Thoracic aorta (tissue), 2 donors: ENCODE measurements around the gene C12orf56. TPM values are rescaled to one million over a fixed set of nuclear protein-coding genes. Genes with fewer than 3 reads are reported as not detected.
"Not testable (repeated sequence)": the region's sequence is repeated elsewhere in the genome, so short reads cannot be mapped to it uniquely, and the experiment has no call there.

ENCODE experiments used
- ATAC-seq: fragments of 150-250 bp; one replicate; pipeline ENCODE4 v1.8.0; 2017; ENCODE audit warnings: low read depth; ENCODE audit not compliant: insufficient number of reproducible peaks, low FRiP score
- DNase-seq: peaks from one replicate; pipeline ENCODE4 v3.0.0-alpha.2; 2020; ENCODE audit warnings: low spot score
- H3K27ac ChIP-seq, 2 donors: fragments of 200-600 bp; sonication (generic); 1 replicate in 1 of 2; 2 replicates in 1 of 2; pipeline ENCODE4 v1.5.1; 2016; ENCODE audit warnings: mild to moderate bottlenecking in 2 of 2, moderate library complexity in 2 of 2
- H3K27me3 ChIP-seq: fragments of 200-600 bp; sonication (generic); replicated peaks from 2 replicates; pipeline ENCODE4 v1.6.0; 2016; ENCODE audit warnings: mild to moderate bottlenecking; ENCODE audit not compliant: insufficient read depth
- H3K36me3 ChIP-seq: fragments of 200-600 bp; sonication (generic); one replicate; pipeline ENCODE4 v1.5.1; 2016
- H3K4me1 ChIP-seq, 2 donors: fragments of 200-600 bp; sonication (generic); 1 replicate in 1 of 2; 2 replicates in 1 of 2; pipeline versions ENCODE4 v1.5.1 to v1.6.0; 2016; ENCODE audit warnings: low read depth in 2 of 2, mild to moderate bottlenecking in 1 of 2; ENCODE audit not compliant: control insufficient read depth in 1 of 2
- H3K4me3 ChIP-seq: fragments of 200-600 bp; sonication (generic); 2 replicates; pipeline ENCODE4 v1.5.1; 2016; ENCODE audit warnings: mild to moderate bottlenecking
- H3K9me3 ChIP-seq: fragments of 200-600 bp; sonication (generic); 2 replicates; pipeline ENCODE4 v1.5.1; 2016
- CTCF ChIP-seq: fragments of 200-600 bp; sonication (generic); IDR thresholded peaks from one replicate; pipeline ENCODE4 v1.5.1; 2019; ENCODE audit warnings: antibody characterized with exemption
- total RNA-seq, 2 donors: library from RNA; depleted of rRNA; stranded (reverse); fragments of >200 nt; gene quantifications; one replicate each; pipeline versions ENCODE4 v1.1.0 to v1.2.3, GENCODE V29; 2016

C12orf56 gene
- total RNA-seq, 2 donors from 2014 or later: not detected

DNA sequence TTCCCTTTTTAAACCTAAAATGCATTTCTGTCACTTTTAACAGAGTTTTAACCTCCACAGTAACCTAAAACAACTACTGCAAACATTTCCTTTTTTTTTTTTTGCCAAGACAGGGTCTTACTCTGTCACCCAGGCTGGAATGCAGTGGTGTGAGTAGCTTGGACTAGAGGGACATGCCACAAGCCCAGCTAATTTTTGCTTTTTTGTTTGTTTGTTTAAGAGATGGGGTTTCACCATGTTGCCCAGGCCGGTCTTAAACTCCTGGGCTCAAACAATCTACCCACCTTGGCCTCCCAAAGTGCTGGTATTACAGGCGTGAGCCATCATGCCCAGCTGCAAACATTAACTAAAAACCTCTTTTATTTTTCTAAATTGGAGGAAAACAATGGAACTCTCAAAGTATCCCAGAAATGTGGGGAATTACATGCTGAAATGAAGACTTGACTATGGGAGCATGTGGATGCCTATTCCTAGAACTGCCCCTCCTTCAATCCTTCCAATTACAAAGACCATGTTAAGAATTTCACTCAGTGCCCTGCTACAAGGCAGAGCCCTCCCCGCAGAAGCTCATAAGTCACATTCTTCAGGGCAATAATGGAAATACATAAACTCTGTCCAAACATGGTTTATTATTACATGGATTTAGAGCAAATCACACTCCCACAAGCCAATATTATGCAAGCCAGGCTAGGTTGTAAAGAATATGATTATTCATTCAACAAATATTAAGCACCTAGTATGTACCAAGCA lies 66.9 kb downstream of the C12orf56 start:
- DNase-seq: no peak
- H3K36me3 ChIP-seq: no peaks in the 10 kb centered on the region
- no peak for ATAC-seq
- no peak overlapping the region for H3K27ac ChIP-seq
- H3K27me3 ChIP-seq: no peaks in the 10 kb centered on the region
- H3K4me1 ChIP-seq: no peaks in the 10 kb centered on the region
- no peaks in the 10 kb centered on the region for H3K9me3 ChIP-seq
- no peak for TF ChIP-seq CTCF
- no peak overlapping the region for H3K4me3 ChIP-seq

DNA sequence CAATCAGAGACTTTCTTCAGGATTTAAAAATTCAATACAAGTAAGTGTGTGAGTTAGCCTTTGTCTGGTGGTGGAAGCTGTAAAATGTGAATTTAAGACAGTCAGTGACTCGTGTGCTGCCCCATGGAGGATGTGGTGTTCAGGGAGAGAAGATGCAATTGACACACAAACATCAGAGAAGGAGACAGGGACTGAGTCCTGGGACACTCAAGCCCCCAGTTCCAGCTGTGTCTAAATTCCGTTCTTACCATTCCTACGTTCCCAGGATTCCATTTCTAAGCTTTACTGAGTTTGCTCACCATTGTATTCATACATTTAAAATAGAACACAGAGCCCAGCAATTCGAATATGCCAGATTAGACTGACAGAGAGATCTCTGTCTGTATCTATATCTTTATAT lies 67.6 kb downstream of the C12orf56 start:
- ATAC-seq (no peak), DNase-seq (no peak)
- no peaks in the 10 kb centered on the region for H3K27me3 ChIP-seq
- no peaks in the 10 kb centered on the region for H3K9me3 ChIP-seq
- no peak overlapping the region for H3K4me3 ChIP-seq
- no peaks in the 10 kb centered on the region for H3K36me3 ChIP-seq
- no peak overlapping the region for H3K27ac ChIP-seq
- no peaks in the 10 kb centered on the region for H3K4me1 ChIP-seq
- TF ChIP-seq CTCF: no peak

DNA sequence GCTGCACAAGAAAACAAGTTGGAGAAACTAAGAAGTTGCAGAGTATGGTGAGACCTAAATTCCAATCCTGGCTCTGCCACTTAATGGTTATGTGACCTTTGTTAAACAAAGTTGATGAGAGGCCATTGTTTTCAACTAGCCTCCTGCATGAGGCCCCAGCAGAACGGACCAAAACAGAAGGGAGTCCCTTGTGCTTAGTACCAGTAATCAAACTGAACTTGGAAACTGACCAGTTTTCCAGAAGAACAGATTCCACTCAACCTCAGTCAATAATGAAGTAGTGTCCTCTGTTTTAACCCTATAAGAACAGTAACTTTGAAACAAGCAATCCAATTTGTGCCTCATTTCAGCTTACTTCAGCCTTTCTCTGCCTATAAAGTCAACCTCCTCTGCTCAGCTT lies 69.9 kb downstream of the C12orf56 start:
- Histone ChIP-seq H3K27me3 (no peaks in the 10 kb centered on the region), H3K4me1 (no peaks in the 10 kb centered on the region), H3K27ac (no peak overlapping the region), H3K36me3 (no peaks in the 10 kb centered on the region), H3K9me3 (no peaks in the 10 kb centered on the region), H3K4me3 (no peak overlapping the region)
- no peak for DNase-seq
- ATAC-seq: no peak
- TF ChIP-seq CTCF: no peak

DNA sequence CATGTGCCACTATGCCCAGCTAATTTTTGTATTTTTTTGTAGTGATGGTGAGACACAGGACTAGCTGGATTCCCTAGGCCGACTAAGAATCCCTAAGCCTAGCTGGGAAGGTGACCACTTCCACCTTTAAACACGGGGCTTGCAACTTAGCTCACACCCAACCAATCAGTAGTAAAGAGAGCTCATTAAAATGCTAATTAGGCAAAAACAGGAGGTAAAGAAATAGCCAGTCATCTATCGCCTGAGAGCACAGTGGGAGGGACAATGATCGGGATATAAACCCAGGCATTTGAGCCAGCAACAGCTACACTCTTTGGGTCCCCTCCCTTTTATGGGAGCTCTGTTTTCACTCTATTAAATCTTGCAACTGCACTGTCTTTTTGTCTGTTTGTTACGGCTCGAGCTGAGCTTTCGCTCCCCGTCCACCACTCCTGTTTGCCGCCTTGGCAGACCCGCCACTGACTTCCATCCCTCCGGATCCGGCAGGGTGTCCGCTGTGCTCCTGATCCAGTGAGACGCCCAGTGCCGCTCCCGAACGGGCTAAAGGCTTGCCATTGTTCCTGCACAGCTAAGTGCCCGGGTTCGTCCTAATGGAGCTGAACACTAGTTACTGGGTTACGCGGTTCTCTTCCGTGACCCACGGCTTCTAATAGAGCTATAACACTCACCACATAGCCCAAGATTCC lies 70.9 kb downstream of the C12orf56 start:
- H3K27me3 ChIP-seq, H3K36me3 ChIP-seq, H3K9me3 ChIP-seq, ATAC-seq, DNase-seq, H3K4me1 ChIP-seq, H3K4me3 ChIP-seq, H3K27ac ChIP-seq: not testable (repeated sequence)

GRCh38 chr12:64318605-64319004 lies 72.0 kb downstream of the C12orf56 start:
- Histone ChIP-seq H3K9me3 (no peaks in the 10 kb centered on the region), H3K36me3 (no peaks in the 10 kb centered on the region), H3K27me3 (no peaks in the 10 kb centered on the region), H3K27ac (no peak overlapping the region), H3K4me1 (no peaks in the 10 kb centered on the region), H3K4me3 (no peak overlapping the region)
- TF ChIP-seq CTCF: no peak
- DNase-seq: no peak
- ATAC-seq: no peak
